ENCODE results near the gene P2RY12.

The P2RY12 gene

GRCh38 chr3:151330899-151331298 is 53.7 kb downstream of the P2RY12 start:
- no peak for DNase-seq

- no peak for DNase-seq
These were observed 54.2 kb downstream of the P2RY12 start for GRCh38 chr3:151330379-151330778.

GRCh38 chr3:151329363-151329762 is 55.2 kb downstream of the P2RY12 start, which contains the start of gene P2RY13:
TSS of gene P2RY13 (minus strand) at chr3:151329549. CDS start at chr3:151329528, 21 bp downstream.
- no peak for DNase-seq

GRCh38 chr3:151328298-151328995 is 56.1 kb downstream of the P2RY12 start:
- peak in 1 of 5 donors; percentile 19 for DNase-seq

GRCh38 chr3:151327571-151328198 is 56.9 kb downstream of the P2RY12 start:
- no peak for DNase-seq

GRCh38 chr3:151322511-151322910 is 62.0 kb downstream of the P2RY12 start:
- no peak for DNase-seq

GRCh38 chr3:151321526-151321925 is 63.0 kb downstream of the P2RY12 start:
- DNase-seq = no peak

GRCh38 chr3:151320131-151320530 is 64.4 kb downstream of the P2RY12 start:
- no peak for DNase-seq

GRCh38 chr3:151319628-151320027 is 64.9 kb downstream of the P2RY12 start:
- no peak for DNase-seq

GRCh38 chr3:151318991-151319390 is 65.6 kb downstream of the P2RY12 start:
- DNase-seq = no peak

- no peak for DNase-seq
These were observed 66.2 kb downstream of the P2RY12 start for GRCh38 chr3:151318313-151318712.

- DNase-seq = peak in 1 of 5 donors; percentile 33
These were observed 68.1 kb downstream of the P2RY12 start, which contains the start of gene GPR87 for GRCh38 chr3:151316267-151316991. TSS of gene GPR87 (minus strand) at chr3:151316820. CDS start at chr3:151300100, 16,720 bp downstream.

GRCh38 chr3:151315846-151316245 is 68.7 kb downstream of the P2RY12 start:
- DNase-seq = no peak

GRCh38 chr3:151315136-151315535 is 69.4 kb downstream of the P2RY12 start:
- no peak for DNase-seq

- DNase-seq = no peak
These were observed 70.0 kb downstream of the P2RY12 start for GRCh38 chr3:151314593-151314992.

- DNase-seq = no peak
These were observed 70.4 kb downstream of the P2RY12 start for GRCh38 chr3:151314137-151314536.

- DNase-seq = no peak
These were observed 71.6 kb downstream of the P2RY12 start for GRCh38 chr3:151312972-151313371.

GRCh38 chr3:151309566-151309965 is 75.0 kb downstream of the P2RY12 start:
- no peak for DNase-seq

GRCh38 chr3:151307583-151308488 is 76.7 kb downstream of the P2RY12 start:
- DNase-seq = no peak

- no peak for DNase-seq
These were observed 77.4 kb downstream of the P2RY12 start for GRCh38 chr3:151307131-151307530.

GRCh38 chr3:151306168-151306810 is 78.3 kb downstream of the P2RY12 start:
- DNase-seq = no peak

GRCh38 chr3:151305775-151306151 is 78.8 kb downstream of the P2RY12 start:
- DNase-seq = no peak
